GM19395 (cell line): ENCODE results near the gene GAL3ST3.
"Not testable (repeated sequence)": the region's sequence is repeated elsewhere in the genome, so short reads cannot be mapped to it uniquely, and the experiment has no call there.

ENCODE experiments used
- ATAC-seq: cut with Tn5 transposase; IDR thresholded peaks from one replicate; pipeline ENCODE4 v1.9.1; 2021; ENCODE audit warnings: mild to moderate bottlenecking, moderate library complexity; ENCODE audit not compliant: unreplicated experiment

The GAL3ST3 gene

DNA sequence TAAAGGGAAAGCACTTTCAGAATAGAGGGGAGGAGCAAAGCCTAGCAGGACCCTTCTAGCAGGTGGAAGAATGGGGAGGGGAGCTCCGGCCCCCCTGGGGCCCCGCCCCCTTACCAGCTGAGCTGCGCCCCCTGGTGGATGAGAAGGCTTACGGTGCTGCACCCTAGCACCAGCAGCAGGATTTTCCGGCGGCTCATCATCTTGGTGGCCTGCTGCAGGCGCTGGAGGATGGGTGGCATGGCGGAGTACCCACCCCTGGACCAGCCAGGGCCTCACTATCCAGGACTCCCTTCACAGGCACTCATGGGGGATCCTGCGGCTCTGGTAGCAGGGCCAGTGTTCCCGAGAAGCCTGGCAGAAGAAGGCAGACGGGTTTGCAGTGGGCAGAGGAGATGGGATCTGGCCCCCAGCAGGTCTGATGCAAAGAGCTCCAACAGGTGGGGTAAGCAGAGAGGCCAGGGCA lies 3.8 kb downstream of the GAL3ST3 start:
- ATAC-seq: peak; percentile 69

DNA sequence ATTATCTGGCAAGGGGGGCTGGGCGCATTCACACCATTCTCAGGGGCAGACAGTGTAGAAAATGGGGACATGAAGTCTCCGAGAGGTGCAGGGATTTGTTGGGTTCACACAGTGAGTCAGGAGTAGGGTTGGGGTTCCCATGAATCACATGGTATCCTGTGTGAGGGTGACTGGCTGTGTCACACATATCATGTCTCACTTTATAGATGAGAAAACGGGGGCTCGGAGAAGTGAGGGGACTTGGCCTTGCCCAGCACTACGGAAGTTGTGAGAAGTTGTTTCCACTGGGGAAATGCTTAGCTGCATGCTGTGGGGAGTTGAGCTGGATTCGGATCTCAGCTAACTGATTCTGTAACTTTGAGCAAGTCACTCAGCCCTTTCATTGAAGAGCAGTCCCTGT lies 4.2 kb downstream of the GAL3ST3 start:
- no peak for ATAC-seq

DNA sequence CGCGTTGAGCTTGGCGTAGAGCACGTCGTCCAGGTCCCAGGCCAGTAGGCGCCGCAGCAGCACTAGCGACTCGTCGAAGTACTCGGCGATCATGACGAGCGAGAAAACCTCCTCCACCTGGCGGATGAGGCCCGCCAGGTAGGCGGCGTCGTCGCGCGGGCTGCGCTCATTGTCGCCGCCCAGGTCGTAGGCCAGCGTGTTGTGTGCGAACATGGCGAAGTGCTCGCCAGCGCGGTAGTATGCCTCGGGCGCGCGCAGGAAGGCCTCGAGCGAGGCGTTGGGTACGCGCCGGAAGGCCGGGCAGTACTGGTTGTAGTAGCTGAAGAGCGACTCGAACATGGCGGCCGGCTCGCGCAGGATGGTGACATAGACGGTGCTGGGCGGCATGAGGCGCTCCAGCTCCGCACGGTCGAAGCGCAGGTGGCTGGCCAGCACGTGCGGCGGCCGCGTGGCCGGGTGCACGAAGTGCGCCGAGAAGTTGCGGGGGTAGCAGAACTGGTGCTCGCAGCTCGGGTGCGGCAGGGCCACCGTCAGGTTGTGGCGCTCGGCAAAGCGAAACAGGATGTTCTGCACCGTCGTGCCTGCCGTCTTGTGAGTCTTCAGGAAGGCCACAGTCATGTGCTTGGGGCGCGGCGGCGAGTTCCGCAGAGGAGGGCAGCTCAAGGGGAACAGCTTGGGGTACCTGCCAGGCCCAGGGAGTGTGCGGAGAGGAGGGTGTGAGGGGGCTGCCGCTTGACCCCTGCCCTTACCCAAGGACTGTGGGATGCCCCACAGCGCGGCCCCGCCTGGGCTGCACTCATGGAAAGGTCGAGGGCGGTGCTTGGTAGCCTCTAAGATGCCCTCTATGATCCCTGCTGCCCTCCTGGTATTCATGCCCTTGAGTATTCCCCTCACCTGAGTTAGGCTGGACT lies 5.7 kb downstream of the GAL3ST3 start:
- ATAC-seq: no peak

DNA sequence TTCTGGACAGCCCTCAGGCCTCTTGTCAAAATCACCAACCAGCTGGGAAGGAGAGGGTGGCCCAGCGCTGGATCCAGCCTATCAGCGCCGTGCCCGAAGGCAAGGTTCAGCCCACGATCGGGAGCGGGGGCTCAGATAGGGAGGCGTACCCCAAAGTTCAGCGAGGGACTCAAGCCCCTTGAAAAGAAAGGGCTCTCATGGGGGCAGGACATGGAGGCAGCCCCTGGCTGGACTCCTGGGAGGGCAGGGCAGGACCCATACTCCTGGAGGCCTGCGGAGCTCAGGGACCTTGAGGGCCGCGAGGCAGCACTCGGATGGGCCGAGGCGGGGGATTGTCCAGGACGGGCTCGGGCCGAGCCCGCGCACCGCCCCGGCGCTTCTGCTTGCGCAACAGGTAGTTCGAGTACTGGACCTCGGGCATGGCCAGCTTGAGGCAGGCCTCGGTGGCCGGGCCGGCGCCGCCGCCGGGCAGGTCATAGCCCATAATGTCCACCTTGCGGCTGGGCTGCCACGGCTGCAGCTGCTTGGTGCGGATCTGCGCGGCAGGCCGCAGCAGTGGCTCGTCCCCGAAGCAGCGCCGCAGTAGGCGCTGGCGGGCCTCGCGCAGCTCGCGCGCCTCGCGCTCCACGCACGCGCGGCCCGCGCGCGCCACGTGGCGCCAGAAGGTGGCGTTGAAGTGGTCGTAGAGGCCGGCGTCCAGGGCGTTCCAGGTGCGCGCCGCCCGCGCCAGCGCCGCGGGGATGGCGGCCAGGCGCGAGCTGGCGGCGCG lies 6.5 kb downstream of the GAL3ST3 start:
- ATAC-seq: no peak

DNA sequence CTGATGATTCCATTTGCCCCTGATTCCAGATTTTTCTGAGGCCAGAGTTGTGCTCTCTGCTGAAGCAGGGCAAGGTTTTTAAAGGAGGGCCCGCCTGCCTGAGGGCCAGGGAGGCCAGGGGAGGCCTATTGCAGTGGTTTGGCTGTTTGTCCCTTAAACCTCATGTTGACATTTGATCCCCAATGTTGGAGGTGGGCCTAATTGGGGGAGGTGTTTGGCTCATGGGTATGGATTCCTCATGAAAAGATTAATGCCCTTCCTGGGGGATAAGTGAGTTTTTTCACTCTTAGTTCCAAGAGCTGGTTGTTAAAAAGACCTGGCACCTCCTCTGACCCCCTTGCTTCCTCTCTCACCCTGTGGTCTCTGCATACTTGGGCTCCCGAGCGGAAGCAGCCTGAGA lies 9.2 kb downstream of the GAL3ST3 start:
- ATAC-seq: no peak

DNA sequence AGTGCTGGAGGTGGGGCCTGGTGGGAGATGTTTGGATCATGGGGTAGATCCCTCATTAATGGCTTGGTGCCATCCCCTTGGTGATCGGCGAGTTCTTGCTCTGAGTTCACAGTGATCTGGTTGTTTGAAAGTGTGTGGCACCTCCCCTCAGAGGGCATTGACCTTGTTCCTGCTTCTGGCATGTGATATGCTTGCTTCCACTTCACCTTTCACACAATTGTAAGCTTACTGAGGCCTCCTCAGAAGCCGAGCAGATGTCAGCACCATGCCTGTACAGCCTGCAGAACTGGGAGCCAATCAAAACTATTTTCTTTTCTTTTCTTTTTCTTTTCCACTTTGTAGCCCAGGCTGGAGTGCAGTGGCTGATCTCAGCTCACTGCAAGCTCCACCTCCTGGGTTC lies 11.6 kb downstream of the GAL3ST3 start:
- ATAC-seq: no peak

DNA sequence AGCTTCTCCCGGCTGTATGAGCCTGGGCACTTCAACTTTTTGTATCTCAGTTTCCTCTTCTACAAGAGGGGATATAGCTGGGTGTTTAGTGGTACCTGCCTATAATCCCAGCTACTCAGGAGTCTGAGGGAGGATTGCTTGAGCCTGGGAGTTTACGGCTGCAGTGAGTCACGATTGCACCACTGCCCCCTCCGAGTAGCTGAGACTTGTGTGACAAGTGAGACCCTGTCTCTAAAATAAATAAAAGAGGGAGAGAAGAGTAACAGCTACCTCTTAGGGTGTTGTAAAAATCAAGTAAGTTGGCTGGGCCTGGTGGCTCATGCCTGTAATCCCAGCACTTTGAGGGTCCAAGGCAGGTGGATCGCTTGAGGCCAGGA lies 12.6 kb downstream of the GAL3ST3 start:
- no peak for ATAC-seq

DNA sequence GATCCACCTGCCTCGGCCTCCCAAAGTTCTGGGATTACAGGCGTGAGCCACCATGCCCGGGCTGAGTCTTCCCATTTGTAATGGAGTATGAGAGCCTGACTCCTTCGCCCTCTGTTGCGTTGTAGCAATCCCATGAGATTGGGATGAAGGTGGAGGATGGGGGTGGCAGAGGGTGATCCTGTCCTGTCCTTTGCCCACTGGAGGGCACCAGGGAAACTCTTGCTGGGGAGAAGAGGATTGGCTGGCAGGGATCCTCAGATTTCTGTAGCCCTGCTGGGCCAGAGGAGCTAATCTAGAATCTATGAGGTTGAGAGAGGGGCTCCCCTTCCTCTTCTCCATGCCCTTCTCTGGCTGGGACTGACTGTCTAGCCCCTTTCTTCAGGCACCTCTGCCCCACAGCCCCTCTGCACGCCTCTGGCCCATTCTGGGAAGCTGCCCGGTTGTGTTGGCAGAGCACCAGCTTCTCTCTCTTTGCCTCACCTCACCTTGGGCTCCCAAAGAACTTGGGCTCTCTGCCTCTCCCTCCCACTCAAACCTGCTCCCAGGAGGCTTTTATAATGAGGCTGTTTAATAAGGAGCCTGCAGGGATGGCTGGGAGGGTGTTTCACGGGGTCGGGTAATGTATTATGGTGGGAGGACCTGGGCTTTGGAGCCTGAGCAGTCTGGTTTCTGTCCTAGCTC lies 13.2 kb downstream of the GAL3ST3 start:
- no peak for ATAC-seq

DNA sequence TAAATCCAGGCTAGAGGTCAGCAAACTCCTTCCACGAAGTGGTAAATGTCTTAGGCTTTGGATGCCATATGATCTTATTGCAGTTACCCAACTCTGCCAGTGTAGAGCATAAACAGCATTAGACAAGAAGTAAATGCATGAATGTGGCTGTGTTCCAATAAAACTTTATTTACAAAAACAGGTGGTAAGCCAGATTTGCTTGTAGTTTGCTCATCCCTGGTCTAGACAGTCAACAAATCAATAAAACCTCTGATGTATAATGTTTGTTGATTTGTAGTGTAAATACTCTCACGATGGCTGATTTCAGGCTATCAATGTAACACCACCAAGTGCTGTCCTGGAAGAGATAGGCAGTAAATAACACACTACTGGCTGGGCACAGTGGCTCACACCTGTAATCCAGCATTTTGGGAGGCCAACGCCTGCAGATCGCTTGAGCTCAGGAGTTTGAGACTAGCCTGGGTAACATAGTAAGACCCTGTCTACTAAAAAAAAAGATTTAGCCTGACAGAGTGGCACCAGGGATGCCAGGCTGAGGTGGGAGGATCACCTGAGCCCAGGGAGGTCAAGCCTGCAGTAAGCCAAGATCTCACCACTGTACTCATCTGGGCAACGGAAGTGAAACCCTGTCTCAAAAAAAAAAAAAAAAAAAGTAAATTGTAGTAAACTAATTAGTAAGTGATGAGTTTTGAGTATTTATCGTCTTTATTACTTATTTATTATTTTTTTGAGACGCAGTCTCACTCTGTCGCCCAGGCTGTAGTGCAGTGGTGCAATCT lies 15.8 kb downstream of the GAL3ST3 start:
- no peak for ATAC-seq

DNA sequence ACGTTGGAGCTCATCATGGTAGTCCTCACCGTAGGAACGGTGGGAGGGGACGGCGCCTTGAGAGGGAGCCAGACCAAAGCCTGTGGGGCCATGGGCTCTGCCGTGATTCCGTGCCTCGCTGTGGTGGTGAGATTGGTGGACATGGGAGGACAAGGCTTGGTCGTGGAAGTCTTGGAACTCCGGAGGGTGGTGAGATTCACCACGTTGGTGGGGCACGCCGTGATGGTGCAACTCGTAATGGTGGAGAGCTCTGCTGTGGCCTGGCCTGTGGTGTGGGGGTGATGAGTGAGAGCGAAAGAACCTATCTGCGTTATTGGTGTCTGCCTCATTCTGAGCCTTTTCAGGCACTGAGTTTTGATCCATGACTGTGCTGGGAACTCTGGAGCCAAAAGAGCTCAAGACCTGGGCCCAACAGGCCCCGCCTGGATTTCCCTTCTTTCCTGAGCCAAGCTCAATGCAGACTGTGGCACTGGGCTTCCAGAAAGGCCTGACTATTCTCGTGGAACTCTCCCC lies 22.9 kb downstream of the GAL3ST3 start, which contains the start of gene CATSPER1:
Gene CATSPER1 (minus strand): TSS at position 463 of the 513 bp plus-strand sequence. CDS start 100 bp downstream, at position 363.
- ATAC-seq: no peak

DNA sequence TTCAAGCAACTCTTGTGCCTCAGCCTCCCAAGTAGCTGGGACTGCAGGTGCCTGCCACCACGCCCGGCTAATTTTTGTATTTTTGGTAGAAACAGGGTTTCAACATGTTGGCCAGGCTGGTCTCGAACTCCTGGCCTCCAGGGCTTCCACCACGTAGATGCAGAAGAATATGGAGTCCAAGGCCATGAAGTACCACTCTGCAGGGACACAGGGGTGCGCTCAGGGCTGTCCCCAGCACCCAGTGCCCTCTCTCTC lies 25.8 kb downstream of the GAL3ST3 start:
- not testable (repeated sequence) for ATAC-seq

DNA sequence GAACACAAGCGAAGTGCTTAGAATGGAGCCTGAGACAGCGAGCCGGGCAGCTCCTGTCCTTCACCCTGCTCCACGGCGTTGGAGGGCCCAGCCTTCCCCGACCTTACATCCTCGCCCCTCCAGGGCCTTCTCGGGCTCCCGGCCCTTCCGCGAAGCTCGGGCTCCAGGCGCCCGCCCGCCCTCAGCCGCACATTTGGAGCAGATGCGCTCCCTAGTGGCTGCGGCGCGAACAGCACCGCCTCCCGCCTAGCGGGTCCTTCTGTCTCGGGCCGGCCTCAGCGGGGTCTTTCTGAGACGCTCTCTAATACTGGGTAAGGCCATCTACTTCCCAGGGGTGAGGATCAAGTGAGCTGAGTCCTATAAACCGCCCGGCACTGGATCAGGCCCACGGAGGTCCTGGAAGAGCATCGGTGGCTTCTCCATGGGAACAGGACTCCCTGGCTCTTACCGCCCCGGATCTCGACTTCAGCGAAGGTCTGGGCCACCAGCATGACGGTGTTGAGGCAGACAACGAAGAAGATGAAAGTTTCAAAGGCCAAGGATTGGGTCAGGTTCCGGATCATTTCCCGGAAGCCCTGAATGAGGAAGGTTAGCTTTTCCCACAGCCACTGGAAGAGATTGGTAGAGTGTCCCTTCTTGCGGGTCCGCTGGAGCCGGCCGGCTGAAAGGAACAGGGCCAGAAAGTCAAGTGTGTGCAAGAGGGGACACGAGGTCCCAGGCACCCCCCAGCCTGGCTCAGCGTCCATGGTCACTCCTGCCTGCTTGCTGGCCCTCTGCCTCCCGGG lies 26.4 kb downstream of the GAL3ST3 start:
- no peak for ATAC-seq

DNA sequence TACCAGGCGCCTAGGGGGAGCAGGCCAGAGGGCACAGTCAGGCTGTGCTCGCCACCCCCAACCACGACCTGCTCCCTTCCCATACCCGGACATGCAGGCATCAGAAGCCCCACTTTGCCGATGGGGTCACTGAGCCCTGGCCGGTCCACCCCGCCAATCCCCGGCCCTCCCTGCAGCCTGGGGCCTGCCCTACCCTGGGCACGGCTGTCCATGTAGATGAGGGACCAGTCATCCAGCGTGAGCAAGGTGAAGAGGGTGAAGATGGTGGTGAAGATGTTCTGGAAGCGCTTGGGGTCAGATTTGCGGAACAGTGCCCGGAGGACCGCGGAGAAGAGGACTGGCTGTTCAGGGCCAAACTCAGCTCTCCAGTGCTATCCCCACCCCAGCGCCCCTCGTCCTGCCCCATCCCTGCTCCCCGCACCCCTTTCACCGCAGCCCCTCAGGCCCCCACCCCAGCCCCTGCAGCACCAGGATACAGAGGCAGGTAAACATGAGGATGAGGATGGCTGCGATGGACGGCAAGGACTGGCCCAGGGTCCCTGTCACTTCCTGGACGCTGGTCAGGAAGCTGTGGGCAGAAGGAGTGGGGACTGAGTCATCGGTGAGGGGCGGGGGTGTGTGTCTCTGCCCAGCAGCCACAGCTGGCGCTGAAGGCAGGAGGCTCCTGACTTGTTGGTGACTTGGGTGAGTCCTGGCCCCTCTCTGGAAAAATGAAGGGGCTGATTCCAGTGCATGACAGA lies 28.2 kb downstream of the GAL3ST3 start:
- ATAC-seq: no peak

DNA sequence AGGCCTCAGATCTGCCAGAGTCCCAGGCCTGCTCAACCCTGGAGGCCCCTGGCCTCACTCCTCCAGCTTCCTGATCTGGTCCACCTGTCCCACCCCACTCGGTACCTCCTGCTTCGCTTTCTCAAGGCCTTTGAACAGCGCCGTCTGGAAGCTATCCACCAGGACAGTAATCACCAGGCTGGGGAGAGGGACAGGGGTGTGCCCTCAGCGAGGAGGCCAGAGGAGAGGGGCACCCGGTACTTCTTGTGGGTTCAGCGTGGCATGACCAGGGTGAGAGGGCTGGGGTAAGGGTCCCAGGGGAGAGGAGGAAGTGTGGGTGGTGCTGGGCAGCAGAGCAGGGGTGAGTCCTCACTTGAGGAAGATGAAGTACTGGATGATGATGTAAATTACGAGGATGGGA lies 28.7 kb downstream of the GAL3ST3 start:
- no peak for ATAC-seq

DNA sequence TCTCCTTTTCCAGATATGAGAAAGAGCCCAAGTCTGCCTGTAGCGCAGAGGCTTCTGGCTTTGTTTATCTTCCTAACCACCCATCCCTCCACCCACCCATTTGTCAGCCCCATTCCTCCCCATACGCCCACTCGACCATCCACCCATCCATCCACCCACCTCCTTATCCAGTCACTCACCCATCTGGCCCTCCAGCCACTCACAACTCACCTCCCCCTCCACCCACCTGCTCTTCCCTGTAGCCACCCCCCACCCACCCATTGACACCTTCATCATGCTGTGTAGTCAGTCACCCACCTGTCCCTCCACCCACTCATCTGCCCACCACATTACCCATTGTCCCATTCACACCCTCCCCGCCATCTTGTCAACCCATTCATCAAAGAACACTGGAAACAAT lies 31.6 kb downstream of the GAL3ST3 start:
- ATAC-seq: no peak

DNA sequence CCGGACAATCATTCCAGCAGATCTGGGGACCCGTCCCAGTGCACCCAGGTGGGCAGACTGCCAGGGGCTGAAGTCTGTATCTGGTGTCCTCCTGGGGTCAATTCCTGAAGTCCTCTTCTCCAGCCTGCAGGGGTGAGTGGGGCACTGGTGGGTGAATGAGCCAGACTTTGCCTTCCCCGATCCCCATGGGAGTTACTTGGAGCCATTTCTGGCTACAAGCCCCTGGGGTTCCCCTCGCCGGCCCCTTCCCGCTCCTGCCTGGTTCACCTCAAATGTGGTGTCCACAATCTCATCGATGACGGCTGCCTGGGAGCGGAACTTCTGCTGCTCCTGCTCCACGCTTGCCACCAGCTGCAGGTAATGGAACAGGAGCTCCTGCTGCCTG lies 32.2 kb downstream of the GAL3ST3 start:
- ATAC-seq: no peak

DNA sequence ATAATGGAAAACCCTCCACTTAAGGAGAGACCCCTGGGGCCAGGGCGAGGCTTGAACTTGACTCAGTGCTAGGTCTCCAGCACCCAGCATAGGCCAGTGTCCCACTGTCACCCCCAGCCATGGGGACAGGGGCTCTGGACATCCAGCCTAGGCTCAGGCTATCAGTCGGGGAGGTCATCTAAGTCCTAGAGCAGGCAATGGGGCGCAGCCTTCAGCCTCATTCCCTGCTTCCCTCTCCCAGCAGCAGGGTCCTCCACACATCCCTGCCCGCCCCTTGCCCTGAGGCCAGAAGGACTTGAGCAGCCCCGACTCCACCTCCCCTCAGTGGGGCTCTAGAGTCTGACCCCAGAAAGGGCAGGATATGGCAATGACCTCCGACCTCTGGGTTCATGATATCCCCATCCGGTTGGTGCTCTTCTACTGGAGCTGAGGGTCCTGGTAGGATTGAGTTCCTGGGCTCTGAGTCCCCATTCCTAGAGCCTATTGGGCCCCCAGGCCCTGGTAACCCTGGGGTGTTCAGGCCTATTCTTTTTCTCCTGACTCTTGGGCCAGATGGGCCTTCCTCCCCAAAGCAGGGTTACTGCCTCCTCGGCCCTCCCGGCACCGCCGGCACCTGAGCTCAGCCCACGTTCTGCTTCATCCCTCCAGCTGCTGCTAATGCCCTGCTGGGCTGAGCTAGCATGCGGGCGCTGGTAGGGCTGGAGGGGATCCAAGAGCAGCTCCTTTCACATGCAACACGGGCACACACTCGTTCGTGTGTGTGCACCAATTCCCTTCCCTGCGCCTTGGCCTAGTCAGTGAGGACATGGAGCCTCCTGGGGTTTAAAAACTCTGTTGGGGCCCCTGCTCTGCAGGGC lies 32.8 kb downstream of the GAL3ST3 start:
- no peak for ATAC-seq

DNA sequence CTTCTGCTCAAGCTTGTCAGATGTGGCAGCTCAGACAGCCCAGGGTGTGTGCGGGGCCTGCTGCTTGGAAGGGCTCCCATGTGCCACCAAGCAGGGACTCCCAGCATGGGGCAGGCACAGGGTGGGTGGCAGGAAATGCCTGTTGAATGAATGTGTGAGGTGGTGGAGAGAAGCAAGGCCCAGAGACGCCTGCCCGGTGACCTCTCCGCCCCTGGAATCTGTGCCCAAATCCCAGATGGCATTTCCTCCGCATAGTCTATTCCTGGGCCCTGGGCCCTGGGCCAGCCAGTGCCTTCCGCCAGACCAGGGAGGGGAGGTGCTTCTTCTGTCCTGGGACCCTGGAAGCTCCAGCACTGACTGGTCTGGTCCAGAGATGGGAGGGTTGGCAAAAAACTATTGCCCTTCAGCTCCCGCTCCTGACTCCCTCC lies 33.5 kb downstream of the GAL3ST3 start:
- no peak for ATAC-seq
